ENCODE results near the gene MRPS9.

MRPS9 gene

GRCh38 chr2:105037572-105038382 lies at the start of gene MRPS9:
TSS of gene MRPS9 (plus strand) at chr2:105038069. CDS start at chr2:105038093, 24 bp downstream.
- peak; percentile 73 for DNase-seq (ENCODE audit: low spot score)

GRCh38 chr2:105005181-105005951 lies 32.5 kb upstream of the MRPS9 start:
- no peak for DNase-seq (ENCODE audit: low spot score)

GRCh38 chr2:105007367-105007766 lies 30.5 kb upstream of the MRPS9 start:
- no peak for DNase-seq (ENCODE audit: low spot score)

- DNase-seq (ENCODE audit: low spot score): no peak
Observed at GRCh38 chr2:105032476-105032875, 5.4 kb upstream of the MRPS9 start.

GRCh38 chr2:105034170-105034569 lies 3.7 kb upstream of the MRPS9 start:
- no peak for DNase-seq (ENCODE audit: low spot score)

GRCh38 chr2:105038383-105039061 lies 653 bp downstream of the MRPS9 start:
- no peak for DNase-seq (ENCODE audit: low spot score)

GRCh38 chr2:105039559-105039958 lies 1.7 kb downstream of the MRPS9 start:
- no peak for DNase-seq (ENCODE audit: low spot score)

GRCh38 chr2:105042189-105042588 lies 4.3 kb downstream of the MRPS9 start:
- no peak for DNase-seq (ENCODE audit: low spot score)

GRCh38 chr2:105052773-105053172 lies 14.9 kb downstream of the MRPS9 start:
- DNase-seq (ENCODE audit: low spot score): no peak

- no peak for DNase-seq (ENCODE audit: low spot score)
Observed at GRCh38 chr2:105055613-105056012, 17.7 kb downstream of the MRPS9 start.

- no peak for DNase-seq (ENCODE audit: low spot score)
Observed at GRCh38 chr2:105056245-105056644, 18.4 kb downstream of the MRPS9 start.

- DNase-seq (ENCODE audit: low spot score): no peak
Observed at GRCh38 chr2:105057005-105057404, 19.1 kb downstream of the MRPS9 start.

GRCh38 chr2:105061560-105061959 lies 23.7 kb downstream of the MRPS9 start:
- no peak for DNase-seq (ENCODE audit: low spot score)

- DNase-seq (ENCODE audit: low spot score): no peak
Observed at GRCh38 chr2:105062158-105062557, 24.3 kb downstream of the MRPS9 start.

GRCh38 chr2:105068387-105068786 lies 30.5 kb downstream of the MRPS9 start:
- no peak for DNase-seq (ENCODE audit: low spot score)

- DNase-seq (ENCODE audit: low spot score): no peak
Observed at GRCh38 chr2:105068875-105069274, 31.0 kb downstream of the MRPS9 start.

- DNase-seq (ENCODE audit: low spot score): no peak
Observed at GRCh38 chr2:105070010-105070865, 32.4 kb downstream of the MRPS9 start.

- DNase-seq (ENCODE audit: low spot score): no peak
Observed at GRCh38 chr2:105071379-105071778, 33.5 kb downstream of the MRPS9 start.

- DNase-seq (ENCODE audit: low spot score): no peak
Observed at GRCh38 chr2:105072039-105072438, 34.2 kb downstream of the MRPS9 start.

- DNase-seq (ENCODE audit: low spot score): no peak
Observed at GRCh38 chr2:105073591-105073990, 35.7 kb downstream of the MRPS9 start.

- DNase-seq (ENCODE audit: low spot score): no peak
Observed at GRCh38 chr2:105076121-105076520, 38.3 kb downstream of the MRPS9 start.
